ENCODE results near the gene SLC22A23.

SLC22A23 gene

GRCh38 chr6:3280866-3281465, 175.9 kb downstream of the SLC22A23 start:
- peak; percentile 23 for DNase-seq

GRCh38 chr6:3280091-3280490, 176.8 kb downstream of the SLC22A23 start:
- DNase-seq: no peak

GRCh38 chr6:3278691-3279090, 178.2 kb downstream of the SLC22A23 start:
- DNase-seq: no peak

- no peak for DNase-seq
Observed at GRCh38 chr6:3277851-3278416, 178.9 kb downstream of the SLC22A23 start.

GRCh38 chr6:3277251-3277650, 179.6 kb downstream of the SLC22A23 start:
- no peak for DNase-seq

- DNase-seq: no peak
Observed at GRCh38 chr6:3276174-3277167, 180.4 kb downstream of the SLC22A23 start.

- no peak for DNase-seq
Observed at GRCh38 chr6:3273707-3274521, 182.9 kb downstream of the SLC22A23 start.

DNA sequence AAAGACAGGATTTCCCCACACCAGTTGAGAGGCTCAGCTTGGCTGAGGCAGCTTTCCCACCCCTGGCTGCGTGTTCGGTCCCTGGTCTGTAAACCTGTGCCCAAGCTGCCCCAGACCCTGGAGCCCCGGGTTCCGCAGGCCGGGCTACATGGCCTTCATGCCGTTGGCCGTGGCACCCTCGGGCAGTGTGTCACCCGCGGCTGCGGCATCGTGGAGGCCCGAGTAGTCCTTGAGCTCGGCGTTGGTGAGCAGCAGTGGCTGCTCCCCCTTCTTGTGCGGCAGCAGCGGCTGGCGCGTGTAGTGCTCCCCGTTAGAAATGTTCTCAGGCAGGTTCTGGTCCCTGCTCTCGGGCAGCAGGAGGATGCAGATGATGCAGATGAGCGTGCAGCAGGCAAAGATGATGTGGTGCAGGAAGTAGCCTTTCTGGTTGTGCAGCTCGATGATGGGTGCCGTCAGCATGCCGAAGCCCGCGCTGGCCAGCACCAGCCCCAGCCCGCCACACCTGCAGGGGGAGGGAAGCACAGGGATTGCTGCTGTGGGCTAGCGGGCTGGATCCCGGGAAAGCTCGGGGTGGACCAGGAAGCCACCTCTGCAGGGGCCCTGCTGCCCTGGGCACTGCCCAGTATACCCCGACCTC, 183.8 kb downstream of the SLC22A23 start:
- DNase-seq: no peak

GRCh38 chr6:3271756-3272155, 185.1 kb downstream of the SLC22A23 start:
- no peak for DNase-seq

- DNase-seq: no peak
Observed at GRCh38 chr6:3270258-3270657, 186.6 kb downstream of the SLC22A23 start.

DNA sequence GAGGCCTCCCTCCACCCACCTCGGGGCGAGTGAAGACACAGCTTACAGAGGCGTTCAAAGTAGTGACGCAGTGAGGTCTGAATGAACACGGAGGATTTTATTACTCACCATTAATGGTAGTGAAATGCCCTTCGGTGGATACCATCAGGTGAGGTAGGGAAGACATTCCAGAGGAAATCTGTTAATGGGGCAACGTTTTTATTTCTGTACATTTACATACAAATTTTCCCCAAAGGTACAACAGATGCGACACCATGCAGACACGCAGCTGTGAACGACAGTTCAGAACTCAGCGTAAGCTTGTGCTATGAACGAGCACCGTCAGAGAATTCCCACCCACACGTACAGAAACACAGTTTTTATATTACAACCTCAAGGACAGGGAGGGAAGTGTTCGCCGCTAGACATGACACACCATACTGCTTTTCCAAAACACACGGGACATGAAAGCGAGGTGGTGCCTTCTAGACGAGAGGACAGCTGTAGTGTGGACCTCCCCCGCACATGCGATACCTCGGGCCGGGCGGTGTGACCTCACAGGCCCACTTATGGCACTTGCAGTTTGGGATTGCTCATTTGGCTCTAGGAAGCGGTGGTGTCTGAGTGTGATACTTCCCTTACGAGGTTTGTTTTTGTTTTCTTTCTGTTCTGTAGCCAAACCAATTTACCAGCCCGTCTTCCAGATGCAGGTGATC, 187.4 kb downstream of the SLC22A23 start:
- no peak for DNase-seq

DNA sequence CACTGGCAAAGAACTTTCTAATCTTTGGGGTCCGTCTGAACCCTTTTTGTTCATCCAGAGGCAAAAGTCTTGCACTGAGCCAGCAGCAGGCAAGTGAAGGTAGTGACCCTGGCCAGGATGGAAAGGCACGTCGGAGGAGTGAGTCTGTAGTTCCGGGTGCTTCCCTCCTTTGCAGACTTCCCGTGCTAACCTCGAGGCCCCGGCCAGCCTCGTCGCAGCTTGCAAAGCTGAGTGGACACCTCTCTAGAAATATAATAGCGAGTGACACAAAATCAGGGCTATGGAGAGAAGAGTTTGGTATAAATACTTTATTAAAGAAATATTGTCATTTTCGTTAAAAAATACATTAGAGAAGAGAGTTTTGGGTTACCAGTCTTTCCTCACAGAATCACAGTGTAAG, 188.2 kb downstream of the SLC22A23 start:
- DNase-seq: no peak

DNA sequence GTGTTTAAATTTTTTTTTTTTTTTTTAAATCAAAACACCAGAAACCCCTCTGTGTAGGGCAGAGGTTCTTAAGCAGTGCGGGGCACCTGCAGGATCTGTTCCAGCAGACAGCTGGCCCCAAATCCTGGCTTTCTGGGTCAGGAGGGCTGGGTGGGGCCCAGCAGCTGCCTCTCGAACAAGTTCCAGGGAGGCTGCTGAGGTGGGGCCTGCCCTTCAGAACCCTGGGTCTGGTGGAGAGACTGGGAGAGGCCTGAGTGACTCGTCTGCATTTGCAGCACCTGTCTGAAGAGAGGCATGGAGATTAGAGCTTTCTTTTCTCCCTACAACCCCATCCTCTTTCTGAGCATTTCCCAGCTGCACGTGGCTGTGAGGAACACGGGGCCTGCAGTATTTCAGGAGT, 189.7 kb downstream of the SLC22A23 start:
- DNase-seq: no peak

GRCh38 chr6:3266170-3266569, 190.7 kb downstream of the SLC22A23 start:
- no peak for DNase-seq

GRCh38 chr6:3265671-3266070, 191.2 kb downstream of the SLC22A23 start:
- DNase-seq: no peak

GRCh38 chr6:3264356-3264755, 192.5 kb downstream of the SLC22A23 start:
- no peak for DNase-seq

DNA sequence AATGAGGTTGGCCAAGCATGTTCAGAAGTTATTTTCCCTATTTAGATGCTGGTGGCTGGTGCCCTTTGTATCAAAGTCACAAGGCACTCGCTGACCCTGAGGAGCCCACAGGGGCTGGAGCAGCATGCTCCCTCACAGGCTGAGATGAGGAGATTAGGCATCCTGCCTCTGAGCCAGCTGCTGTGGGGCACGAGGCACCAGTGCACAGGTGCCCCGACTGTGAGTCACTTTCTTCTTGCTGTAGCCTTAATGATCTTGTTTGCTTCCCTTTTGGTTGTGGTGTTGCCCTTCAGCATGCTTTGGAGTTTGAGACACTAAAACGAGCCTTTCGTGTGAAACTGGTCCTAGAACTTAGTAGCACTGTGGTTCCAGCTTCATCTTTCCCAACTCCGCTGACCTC, 193.8 kb downstream of the SLC22A23 start:
- no peak for DNase-seq

- DNase-seq: no peak
Observed at GRCh38 chr6:3261921-3262320, 194.9 kb downstream of the SLC22A23 start.

GRCh38 chr6:3261518-3261820, 195.4 kb downstream of the SLC22A23 start:
- no peak for DNase-seq

DNA sequence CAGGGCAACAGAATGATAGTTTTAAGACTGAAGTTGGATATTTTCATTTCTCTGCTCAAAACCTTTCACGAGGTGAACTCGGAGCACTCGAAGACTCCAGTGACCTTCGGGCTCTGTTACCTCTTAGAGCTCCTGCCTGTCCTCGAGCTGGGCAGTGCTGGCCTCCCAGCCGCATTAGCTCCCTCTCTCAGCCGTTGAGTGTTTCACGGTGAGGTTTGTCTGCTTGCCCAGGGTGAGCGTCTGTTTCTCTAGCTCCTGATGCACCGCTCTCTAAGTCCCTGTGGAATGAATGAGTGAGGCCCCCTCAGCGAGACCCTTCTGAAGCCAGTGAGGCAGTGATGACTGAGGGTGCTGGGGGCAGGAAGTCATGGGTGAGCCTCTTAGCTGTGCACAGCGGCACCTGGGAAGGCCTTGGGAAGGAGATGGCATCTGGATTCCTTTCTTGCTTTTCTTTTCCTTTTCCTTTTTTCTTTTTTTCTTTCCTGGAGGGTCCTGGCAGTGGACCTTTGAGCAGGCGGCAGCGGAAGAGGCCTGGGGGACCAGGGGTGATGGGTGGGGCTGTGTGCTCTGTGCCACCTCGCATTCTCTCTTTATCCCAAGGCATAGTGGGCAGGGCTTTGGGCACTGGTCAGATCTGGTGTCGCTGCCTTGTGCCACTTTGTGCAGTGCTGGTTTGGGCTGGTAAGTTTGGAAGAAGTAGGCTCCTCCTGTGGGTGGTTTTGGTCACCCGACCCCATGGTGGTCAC, 195.9 kb downstream of the SLC22A23 start:
- DNase-seq: no peak

DNA sequence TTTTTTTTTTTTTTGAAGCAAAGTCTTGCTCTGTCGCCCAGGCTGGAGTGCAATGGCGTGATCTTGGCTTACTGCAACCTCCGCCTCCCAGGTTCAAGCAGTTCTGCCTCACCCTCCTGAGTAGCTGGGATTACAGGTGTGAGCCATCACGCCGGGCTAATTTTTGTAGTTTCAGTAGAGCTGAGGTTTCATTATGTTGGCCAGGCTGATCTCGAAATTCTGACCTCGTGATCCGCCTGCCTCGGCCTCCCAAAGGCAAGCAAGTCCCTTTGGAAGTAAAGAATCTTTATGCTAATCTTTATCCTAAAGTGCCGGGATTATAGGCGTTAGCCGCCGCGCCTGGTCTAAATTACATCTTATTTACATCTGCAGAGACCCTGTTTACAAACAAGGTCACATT, 196.6 kb downstream of the SLC22A23 start:
- no peak for DNase-seq
